Measurements from ENCODE around the gene TARBP1.
"Not testable (repeated sequence)": the region's sequence is repeated elsewhere in the genome, so short reads cannot be mapped to it uniquely, and the experiment has no call there.

The TARBP1 gene

DNA sequence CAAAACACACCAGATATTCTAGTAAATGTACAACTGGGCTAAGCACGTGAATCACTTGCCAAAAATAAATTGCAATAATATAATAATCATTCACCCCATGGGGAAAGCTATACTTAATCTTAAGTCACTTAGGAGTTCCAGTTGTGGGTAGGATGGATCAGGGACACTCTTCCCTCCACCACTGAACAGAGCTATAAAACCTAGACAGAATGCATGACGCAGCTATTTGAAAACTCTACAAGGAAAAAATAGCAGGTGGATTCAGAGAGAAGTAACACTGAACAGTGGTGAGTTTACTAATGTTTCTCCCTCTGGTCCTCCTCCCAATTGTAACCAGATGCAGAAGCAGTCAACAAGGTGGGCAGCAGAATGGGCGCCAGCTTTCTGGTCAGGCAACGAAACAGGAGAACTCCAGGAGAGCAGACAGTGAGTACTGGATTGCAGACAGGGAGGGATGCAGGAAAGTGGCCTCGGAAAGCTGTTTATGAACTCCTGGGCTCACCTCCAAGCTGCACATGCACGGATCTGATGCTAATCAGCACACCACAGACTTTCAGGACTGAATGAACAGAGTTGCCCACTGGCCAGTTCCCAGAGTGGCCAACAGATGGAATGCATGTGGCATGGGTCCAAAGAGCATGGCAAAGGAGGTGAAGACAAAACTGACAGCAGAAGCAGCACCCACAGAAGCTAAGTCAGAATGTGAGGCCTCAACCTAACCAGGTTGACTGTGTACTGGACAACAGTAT is 41.4 kb downstream of the TARBP1 start:
- DNase-seq (ENCODE audit: low spot score), result no peak

DNA sequence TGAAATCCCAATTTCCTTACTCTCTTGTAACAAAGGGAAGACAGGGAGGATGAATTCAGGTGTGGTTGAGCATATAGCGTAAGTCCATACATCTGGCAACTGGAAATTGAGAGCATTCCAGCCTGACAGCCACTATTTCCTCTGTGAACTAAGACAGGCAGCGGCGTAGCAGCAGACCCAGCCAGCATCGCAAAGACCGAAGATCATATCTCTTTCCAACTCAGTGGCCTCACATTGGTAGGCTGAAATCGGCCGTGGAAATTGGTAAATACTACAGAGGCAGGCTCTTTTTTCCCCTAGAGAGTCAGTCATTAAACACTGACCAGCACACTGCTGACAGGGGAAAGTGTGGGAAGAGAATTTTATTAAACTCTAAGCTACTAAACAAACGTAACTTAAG is 43.4 kb downstream of the TARBP1 start:
- no peak for DNase-seq (ENCODE audit: low spot score)

DNA sequence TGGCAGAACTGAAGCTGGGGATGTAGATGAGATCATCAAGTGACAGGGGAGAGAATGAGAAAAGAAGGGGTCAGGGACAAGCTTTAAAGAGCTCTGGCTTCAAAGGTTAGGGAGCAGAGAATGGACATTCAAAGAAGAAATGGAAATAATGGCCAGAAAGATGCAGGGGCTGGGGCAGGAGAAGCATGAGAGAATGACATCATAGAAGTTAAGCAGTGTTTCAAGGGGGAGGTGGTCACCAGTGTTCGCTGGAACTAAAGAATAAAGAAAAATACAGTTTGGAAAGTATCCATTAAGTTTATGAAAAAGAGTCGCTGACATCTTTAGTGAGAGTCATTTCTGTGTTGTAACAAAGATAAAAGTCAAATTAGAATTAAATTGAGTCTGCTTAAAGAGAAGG is 44.3 kb downstream of the TARBP1 start:
- DNase-seq (ENCODE audit: low spot score), result no peak

DNA sequence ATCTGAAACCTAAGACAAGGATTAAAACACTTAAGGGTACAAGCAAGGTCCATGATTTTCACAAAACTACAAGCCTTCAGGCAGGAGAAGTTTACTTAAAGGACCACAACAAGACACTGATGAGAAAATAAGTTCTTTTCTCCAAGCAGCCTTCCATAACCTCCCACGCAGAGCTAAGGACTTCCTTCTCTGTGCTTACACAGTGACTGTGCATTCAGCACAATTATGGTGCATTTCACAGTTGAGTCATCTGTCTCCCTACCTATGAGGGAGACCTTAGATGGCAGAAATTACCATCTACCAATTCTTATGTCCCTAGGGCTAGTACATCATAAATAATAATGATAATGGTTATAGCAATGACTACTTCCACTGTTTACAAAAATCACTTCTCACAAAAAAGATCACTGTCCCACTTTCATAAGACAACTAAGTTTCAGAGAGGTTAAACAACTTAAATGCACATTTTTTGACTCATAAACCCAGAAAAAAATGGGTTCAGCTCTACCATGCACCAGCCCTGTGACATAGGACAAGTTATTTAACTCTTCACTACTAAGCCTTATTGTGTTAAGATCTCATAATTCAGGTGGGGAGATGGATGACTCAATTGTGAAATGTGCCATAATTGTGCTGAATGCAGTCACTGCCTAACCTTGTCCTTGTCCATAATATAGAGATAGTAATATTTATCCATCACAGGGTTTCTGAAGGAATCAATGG is 45.3 kb downstream of the TARBP1 start:
- no peak for DNase-seq (ENCODE audit: low spot score)

DNA sequence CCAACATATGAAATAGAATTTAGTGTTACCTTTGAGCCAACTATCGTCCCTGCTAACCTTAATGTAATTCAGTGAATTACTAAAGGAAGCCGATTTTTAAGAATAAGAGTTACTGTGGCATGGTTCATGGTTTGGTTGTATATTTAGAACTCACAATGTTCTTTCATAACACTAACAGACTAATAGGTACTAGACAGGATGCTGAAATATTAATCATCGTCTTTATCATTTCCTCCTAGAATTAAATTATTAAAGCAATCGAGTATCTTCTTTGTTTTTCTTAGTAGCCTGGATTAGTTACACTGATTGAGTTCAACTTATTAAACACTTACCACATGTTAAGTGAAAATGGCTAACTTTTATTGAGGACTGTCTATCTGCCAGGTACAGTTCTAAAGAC is 47.7 kb downstream of the TARBP1 start:
- no peak for DNase-seq (ENCODE audit: low spot score)

DNA sequence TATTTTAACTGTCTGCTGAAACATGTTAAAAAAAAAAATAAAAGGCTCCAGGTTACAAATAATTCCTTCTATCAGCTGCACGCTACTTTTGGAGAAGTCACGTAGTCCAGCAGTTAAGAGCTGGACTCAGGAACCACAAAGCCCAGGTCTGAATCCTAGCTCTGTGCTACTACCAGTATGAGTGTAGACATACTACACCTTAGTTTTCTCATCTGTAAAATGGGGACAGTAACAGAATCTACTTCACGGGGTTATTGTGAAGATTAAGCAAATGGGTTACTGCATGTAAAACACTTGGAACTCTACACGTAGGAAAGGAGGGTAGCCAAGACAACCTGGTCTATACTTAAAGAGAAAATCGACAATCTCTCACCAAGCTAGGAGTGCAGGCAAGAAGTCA is 48.3 kb downstream of the TARBP1 start:
- DNase-seq (ENCODE audit: low spot score), result no peak

DNA sequence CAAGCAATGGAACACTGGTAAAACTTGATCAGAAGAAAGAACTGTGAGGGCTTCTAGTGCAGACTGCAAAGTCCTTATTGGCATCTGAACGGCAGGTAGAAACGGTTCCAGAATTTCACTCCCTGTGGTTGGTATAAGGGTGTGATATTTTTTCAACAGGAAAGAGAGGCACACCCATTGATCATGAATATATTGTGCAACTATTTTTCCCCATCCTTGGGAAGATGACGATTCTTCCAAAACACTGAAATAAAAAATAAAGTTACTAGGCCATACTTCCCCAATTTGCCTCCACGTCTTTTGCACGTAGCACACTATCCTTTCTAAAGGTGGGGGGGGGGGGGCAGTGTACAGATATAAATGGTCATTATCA is 49.6 kb downstream of the TARBP1 start:
- DNase-seq (ENCODE audit: low spot score), result no peak

DNA sequence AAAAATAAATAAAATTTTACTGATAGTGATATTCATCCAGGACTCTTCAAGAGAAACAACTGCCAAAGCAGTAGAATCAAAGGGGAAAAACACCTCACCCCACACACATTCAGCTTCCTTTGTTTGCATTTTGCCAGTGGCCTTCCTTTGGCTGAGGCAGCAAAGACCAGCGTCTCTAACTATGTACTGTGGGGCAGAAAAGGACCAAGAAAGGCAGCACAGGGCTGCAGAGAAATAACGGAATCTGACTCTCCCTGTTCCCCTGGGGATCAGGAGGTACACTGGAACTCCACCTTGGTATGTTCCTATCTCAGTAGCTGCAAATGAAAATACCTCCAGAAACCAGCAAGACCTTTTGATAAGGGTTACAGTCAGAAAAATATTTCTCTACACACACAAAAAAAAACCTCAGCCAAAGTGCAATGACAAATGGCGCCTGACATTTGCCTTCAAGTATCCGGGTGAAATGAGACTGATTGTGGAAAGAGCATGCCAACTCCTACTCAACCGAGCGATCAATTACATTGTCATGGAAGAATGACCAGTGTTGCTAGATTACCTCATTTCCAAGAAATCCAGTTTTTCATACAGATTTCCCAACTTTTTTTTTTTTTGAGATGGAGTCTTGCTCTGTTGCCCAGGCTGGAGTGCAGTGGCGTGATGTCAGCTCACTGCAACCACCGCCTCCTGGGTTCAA is 50.9 kb downstream of the TARBP1 start:
- DNase-seq (ENCODE audit: low spot score), result no peak

DNA sequence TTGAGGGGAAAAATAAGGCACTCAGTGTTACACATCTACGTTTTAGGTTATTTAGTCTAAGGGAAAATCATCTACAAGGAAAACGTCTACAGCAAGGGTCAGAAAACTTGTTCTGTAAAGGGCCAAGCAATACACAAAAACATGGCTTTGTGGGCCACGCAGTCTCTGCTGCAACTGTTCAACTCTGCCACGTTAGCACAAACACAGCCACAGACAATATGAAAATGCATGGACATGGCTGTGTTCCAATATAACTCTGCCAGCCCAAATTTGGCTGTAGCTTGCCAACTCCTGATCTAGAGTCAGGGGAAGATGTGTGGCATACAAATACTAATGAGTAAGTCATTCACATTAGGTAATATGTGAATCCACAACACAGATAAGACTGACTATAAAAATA is 65.0 kb downstream of the TARBP1 start:
- DNase-seq (ENCODE audit: low spot score), result no peak

DNA sequence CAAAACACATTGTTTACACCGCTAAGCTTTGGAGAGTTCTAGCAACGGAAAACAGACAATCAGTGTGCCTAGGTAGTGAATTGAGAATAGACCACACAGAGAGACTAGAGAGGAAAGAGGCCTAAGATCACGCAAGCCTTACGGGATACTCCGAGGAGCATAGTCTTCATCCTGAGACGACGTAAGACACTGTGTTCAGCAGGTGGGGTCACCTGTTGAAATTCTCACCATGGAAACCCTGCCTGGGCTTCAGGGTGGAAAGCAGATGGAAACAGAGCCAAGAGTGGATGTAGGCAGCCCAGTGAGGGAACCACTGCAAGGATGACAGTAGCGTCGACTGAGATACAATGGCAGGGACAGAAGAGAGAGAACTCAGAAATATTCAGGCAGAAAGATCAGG is 65.5 kb downstream of the TARBP1 start:
- no peak for DNase-seq (ENCODE audit: low spot score)

DNA sequence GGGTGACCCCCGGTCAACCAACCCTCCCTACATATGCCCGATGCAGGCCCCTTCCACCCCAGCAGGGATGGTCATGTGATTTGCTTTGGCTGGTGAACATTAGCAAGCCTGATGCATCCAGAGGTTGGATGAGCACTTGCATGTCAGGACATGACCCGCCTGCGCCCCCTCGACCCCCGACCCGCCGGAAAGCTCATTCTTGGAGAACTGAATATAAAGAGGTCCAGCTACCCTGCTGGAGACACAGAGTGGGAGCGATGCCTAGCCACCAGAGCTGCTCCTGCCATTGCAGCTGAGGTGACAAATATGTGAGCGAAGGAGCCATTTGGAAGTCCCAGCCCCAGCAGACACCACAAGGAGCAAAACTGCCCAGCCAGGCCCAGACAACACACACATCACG is 66.1 kb downstream of the TARBP1 start:
- no peak for DNase-seq (ENCODE audit: low spot score)

DNA sequence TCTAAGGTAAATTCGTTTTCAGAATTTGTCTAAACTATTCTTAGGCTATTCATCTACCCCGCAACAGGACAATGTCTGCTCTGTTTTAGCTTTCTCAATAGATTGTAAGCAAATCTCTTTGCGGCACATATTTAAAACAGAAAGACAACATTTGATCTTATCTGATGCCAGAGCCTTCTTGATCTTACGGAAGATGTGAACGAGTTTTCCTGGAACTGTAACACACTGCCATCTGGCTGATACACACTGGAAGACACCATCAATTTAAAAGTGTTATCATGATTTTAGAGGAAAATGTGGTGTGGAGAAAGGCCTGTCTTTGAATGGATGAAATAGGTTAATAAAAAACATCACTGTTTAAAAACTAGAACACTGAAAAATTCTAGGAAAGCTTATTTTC is 69.7 kb downstream of the TARBP1 start:
- DNase-seq (ENCODE audit: low spot score), result peak; percentile 63

DNA sequence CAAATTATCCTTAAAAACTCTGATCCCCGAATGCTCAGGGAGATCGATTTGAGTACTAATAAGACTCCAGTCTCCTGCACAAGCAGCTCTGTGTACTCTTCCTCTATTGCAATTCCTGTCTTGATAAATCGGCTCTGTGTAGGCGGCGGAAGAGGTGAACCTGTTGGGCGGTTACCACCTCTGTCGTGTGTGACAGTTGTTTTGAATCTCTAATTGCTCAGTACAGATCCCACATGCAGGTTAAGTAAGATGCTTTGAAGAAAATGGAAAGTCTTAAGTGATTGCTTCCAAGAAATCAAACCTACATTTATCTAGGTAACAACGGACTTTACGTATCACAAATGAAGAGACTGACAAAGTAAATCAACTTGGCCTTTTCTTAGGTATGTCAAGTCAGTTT is 70.2 kb downstream of the TARBP1 start:
- peak; percentile 77 for DNase-seq (ENCODE audit: low spot score)

DNA sequence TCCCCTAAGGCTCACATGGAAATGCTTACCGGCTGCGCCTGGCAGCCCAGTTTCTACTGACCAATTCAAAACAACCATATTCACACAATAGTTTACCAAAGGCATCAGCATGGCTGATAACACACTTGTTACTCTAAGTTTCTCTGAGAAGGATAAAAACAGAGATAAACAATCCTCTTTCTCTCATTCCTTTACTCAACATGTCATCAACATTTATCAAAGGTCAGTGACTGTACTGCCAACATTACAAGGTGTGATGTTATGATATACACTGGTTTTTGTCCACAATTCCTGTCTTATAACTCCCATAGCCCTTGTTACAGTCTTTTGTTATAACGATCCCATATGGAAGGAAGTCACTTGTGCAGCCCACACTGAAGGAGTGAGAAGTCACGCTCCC is 72.1 kb downstream of the TARBP1 start:
- DNase-seq (ENCODE audit: low spot score), result no peak

DNA sequence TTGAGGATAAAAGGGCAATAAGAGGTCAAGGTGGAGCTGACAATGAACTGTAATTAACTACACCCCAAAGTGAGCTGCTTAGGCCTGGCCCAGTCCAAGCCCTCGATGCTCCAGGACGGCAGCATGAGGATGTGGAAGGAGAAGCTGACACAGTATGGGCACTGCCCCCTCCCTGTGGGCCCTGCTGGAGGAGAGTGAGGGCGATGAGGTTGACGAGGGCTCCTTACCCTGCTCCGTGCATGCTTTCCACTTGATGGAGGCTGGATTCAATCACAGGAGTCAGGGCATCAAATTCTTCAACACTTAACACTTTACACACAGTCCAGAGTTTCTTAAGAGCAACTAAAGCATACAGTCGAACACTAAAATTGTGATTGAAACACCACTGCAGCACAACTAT is 73.3 kb downstream of the TARBP1 start:
- no peak for DNase-seq (ENCODE audit: low spot score)

DNA sequence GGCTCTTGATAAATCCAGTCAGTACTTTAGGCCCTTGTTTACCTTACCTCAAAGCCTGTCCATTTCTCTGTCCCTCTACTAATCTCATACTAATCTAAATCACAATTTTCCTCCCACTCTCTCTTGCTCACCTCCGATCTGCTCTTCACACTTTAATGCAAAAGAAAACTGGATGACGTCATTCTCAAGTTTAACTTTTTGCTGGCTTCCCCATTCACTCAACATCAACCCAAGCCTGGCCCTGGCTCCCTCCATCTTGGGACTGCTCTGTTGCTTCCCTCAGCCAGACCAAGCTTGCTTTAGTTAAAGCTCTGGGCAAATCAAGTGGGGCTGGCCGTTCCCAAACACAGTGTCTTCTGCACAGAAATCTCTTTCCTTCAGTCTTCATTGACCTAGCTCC is 76.0 kb downstream of the TARBP1 start:
- DNase-seq (ENCODE audit: low spot score), result no peak

DNA sequence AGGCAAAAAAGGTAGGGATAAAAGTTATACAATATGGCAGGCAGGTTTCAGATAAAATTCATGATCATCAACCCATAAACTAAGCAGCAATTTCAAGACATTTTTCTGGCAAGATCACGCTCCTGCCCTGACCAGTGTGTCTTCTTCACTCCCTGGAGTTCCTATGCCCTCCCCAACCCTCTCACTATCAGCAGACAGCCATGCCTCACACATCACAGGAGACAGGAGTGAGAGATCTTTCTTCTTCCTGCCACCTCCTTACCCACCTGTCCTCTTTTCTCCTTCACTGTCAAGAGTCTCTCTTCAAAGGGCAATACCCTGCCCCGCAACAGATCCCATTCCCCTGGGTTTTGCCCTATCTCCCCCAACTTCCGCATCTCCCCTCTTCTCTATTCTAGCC is 77.3 kb downstream of the TARBP1 start:
- no peak for DNase-seq (ENCODE audit: low spot score)

DNA sequence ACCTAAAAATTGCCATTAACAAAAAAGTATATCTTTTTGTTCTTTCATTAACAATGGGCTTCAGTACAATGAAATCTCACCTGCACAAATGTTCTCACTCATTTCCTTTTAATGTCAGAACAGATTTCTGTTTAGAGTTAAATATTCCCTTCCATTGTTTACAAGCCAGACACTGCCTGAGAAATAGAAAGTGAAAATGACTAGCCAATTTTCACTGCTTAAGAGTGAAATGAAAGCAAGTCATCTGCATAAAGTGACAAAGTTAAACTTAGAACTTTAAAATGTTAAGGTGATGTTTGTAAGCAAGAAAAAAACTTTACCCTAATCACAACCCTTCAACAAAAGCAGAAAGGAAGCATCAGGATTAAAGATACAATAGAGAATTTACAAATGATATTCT is 78.2 kb downstream of the TARBP1 start:
- peak; percentile 45 for DNase-seq (ENCODE audit: low spot score)

DNA sequence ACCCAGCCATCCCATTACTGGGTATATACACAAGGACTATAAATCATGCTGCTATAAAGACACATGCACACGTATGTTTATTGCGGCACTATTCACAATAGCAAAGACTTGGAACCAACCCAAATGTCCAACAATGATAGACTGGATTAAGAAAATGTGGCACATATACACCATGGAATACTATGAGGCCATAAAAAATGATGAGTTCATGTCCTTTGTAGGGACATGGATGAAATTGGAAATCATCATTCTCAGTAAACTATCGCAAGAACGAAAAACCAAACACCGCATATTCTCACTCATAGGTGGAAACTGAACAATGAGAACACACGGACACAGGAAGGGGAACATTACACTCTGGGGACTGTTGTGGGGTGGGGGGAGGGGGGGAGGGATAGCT is 79.5 kb downstream of the TARBP1 start:
- not testable (repeated sequence) for DNase-seq (ENCODE audit: low spot score)

DNA sequence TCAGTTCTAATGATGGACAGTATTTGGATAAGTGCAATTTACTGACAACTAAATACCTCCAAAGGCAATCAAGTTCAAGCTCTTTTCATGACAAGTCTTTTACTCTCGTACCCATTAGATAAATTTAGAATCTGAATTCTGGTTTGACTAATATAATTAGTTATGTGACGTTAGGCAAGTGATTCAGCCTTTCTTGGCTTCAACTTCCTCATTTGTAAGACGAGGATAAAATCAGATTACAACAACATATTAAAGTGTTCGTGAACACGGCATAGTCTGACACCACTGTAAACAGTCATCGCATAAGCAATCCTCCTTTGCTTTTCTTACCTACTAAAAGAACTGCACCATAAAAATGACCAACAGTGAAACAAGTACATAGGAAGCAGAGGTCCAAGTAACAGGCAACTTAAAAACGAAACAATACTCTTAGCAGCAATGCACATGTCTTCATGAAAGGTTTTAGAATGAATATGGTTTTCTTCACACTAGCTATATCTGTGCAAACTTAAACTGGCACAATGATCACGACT is 80.1 kb downstream of the TARBP1 start:
- DNase-seq (ENCODE audit: low spot score), result peak; percentile 22

DNA sequence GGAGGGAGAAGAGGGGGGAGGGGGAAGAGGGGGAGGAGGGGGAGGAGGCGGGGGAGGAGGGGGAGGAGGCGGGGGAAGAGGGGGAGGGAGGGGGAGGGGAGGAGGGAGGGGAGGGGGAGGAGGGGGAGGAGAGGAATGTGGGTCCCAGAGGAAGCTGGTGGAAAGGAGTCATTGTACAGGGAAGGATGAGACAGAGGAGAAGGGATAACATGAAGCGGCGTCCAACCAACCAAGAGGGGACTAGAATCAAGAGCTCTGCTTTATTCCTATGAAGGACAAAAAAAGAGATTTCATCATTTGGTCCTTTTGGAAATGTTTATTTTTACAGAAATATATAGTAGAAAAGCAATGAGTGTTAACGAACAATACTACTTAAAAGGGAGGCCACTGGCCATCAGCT is 81.2 kb downstream of the TARBP1 start:
- no peak for DNase-seq (ENCODE audit: low spot score)

DNA sequence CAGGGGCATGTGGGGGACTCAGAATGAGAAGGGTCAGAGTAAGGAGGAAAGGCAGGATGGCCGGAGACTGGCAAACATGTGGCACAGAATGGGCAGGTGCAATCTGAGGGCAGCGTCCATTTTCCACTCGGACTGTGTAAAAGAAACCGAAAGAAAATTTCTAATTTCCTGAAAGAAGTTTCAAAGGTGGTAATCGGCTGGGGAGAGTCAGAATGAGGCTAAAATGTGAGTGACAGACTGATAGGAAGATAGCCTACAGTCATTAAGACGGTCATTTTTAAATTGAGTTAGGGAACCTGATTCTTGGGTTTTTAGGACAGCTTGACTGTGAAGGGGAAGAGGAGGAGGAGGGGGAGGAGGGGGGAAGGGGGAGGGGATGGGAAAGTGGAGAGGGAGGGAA is 82.1 kb downstream of the TARBP1 start:
- no peak for DNase-seq (ENCODE audit: low spot score)

DNA sequence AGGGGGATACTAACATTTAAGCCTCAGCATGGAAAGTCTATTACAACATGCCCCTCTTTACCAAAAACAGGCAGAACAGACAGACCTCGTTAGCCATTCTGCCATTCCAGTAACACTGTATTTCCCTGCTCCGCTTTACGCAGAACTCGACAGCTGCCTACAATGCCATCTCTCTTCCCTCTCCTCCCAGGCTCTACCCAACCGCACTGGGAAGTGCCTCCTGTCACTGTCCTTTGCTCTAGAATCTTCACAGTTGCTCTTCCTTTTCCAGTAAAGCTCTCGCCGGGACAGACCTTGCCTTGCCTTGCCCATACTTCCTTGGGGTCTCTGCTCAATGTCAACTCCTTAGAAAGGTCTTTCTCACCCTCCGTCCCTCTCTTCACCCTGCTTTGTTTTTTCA is 82.9 kb downstream of the TARBP1 start:
- DNase-seq (ENCODE audit: low spot score), result no peak

Data from CD4-positive, alpha-beta T cell treated with Interleukin-2 at 100 ng/mL for 4 hours (primary cell).